ENCODE results near the gene BST1. TPM values are rescaled to one million over a fixed set of nuclear protein-coding genes. Genes with fewer than 3 reads are reported as not detected.

BST1 gene
- total RNA-seq, 4 donors from 2014 or later = 22.5 to 34.4 (median 24.5) TPM

GRCh38 chr4:15742083-15742582, 39.3 kb downstream of the BST1 start:
- TF ChIP-seq CTCF (IDR thresholded peaks at IDR 0.05) = no peak

GRCh38 chr4:15742637-15743036, 39.8 kb downstream of the BST1 start:
- ATAC-seq (ENCODE audit: low FRiP score) (no peak), DNase-seq (ENCODE audit: low spot score) (no peak)
- TF ChIP-seq CTCF (IDR thresholded peaks at IDR 0.05) = no peak

More at GRCh38 chr4:15742083-15742582, 39.3 kb downstream of the BST1 start:
- DNase-seq (ENCODE audit: low spot score) (no peak), ATAC-seq (ENCODE audit: low FRiP score) (no peak)

GRCh38 chr4:15744016-15744545, 41.2 kb downstream of the BST1 start:
- ATAC-seq (ENCODE audit: low FRiP score) (no peak), DNase-seq (ENCODE audit: low spot score) (no peak)
- TF ChIP-seq CTCF (IDR thresholded peaks at IDR 0.05) = no peak

GRCh38 chr4:15746110-15746509, 43.2 kb downstream of the BST1 start:
- DNase-seq (ENCODE audit: low spot score) = no peak
- no peak for ATAC-seq (ENCODE audit: low FRiP score)
- no peak for TF ChIP-seq CTCF (IDR thresholded peaks at IDR 0.05)

GRCh38 chr4:15749001-15749400, 46.1 kb downstream of the BST1 start:
- DNase-seq (ENCODE audit: low spot score) (no peak), ATAC-seq (ENCODE audit: low FRiP score) (no peak)
- TF ChIP-seq CTCF (IDR thresholded peaks at IDR 0.05) = no peak

- TF ChIP-seq CTCF (IDR thresholded peaks at IDR 0.05) = no peak
- DNase-seq (ENCODE audit: low spot score) (no peak), ATAC-seq (ENCODE audit: low FRiP score) (no peak)
These were observed 48.3 kb downstream of the BST1 start for GRCh38 chr4:15751153-15751552.

GRCh38 chr4:15753081-15753480, 50.2 kb downstream of the BST1 start:
- TF ChIP-seq CTCF (IDR thresholded peaks at IDR 0.05) = no peak
- ATAC-seq (ENCODE audit: low FRiP score) = no peak
- no peak for DNase-seq (ENCODE audit: low spot score)
